Measurements from ENCODE around the gene OPN1MW3. TPM values are rescaled to one million over a fixed set of nuclear protein-coding genes. Genes with fewer than 3 reads are reported as not detected.

The OPN1MW3 gene
- total RNA-seq, 1 donor from 2014 or later, result not detected

DNA sequence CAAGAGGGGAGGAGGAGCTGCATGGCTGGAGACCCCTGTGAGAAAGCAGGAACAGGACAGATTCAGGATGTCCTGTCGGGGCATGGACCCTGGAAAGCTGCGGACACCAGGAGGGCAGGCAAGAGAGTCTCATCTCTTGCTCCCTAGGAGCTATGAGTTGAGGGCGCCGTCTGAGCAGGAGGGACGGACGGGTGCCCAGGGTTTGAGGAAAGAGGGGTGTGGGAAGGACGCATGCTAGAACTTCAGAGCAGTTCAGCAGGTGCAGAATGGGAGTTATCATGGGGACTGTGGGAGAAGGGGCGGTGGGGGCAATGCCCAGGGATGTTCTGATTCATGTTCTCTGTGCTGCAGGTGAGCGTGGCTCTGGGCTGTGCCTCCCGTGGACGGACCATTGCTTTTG is 63.0 kb downstream of the OPN1MW3 start:
- DNase-seq (ENCODE audit: missing footprints), result no peak
- intact Hi-C loops (cut with DNase I), result no loop called here
- no peak for ATAC-seq

Other genes starting within 250 kb of the OPN1MW3 start
- gene IRAK1, start 237.7 kb upstream of the OPN1MW3 start, total RNA-seq, result 38.6 TPM
- 32.8 TPM for gene MECP2, start 159.9 kb upstream of the OPN1MW3 start, total RNA-seq
- not detected for gene OPN1LW, start 113.3 kb upstream of the OPN1MW3 start, total RNA-seq
- gene OPN1MW, start 75.0 kb upstream of the OPN1MW3 start, total RNA-seq, result not detected
- not detected for gene OPN1MW2, start 37.8 kb upstream of the OPN1MW3 start, total RNA-seq
- not detected for gene TEX28, start 37.5 kb downstream of the OPN1MW3 start, total RNA-seq
- gene TKTL1, start 38.2 kb downstream of the OPN1MW3 start, total RNA-seq, result 13.0 TPM
- gene FLNA, start 117.1 kb downstream of the OPN1MW3 start, total RNA-seq, result 253 TPM
- gene EMD, start 121.7 kb downstream of the OPN1MW3 start, total RNA-seq, result 51.1 TPM
- 2,181 TPM for gene RPL10, start 140.8 kb downstream of the OPN1MW3 start, total RNA-seq
- gene DNASE1L1, start 151.7 kb downstream of the OPN1MW3 start, total RNA-seq, result 52.3 TPM
- 36.1 TPM for gene TAFAZZIN, start 154.0 kb downstream of the OPN1MW3 start, total RNA-seq
- gene ATP6AP1, start 171.1 kb downstream of the OPN1MW3 start, total RNA-seq, result 83.0 TPM
- gene GDI1, start 179.6 kb downstream of the OPN1MW3 start, total RNA-seq, result 85.2 TPM
- gene FAM50A, start 186.6 kb downstream of the OPN1MW3 start, total RNA-seq, result 47.3 TPM
- 23.2 TPM for gene PLXNA3, start 200.7 kb downstream of the OPN1MW3 start, total RNA-seq
- gene LAGE3, start 221.7 kb downstream of the OPN1MW3 start, total RNA-seq, result 18.5 TPM
- 58.4 TPM for gene UBL4A, start 229.0 kb downstream of the OPN1MW3 start, total RNA-seq
- gene SLC10A3, start 233.0 kb downstream of the OPN1MW3 start, total RNA-seq, result 13.0 TPM